Measurements from ENCODE around the gene C11orf97. TPM values are rescaled to one million over a fixed set of nuclear protein-coding genes. Genes with fewer than 3 reads are reported as not detected.

C11orf97 gene
- total and polyA plus RNA-seq, 9 of the 15 experiments (the other 6 are each of a cell fraction or from before 2014, with no cell fraction given) = not detected

GRCh38 chr11:94526645-94527438 lies 14.6 kb downstream of the C11orf97 start (continued):
- TF ChIP-seq MITF (IDR thresholded peaks at IDR 0.05) = no peak

- Histone ChIP-seq H3K9me3 (replicated peaks; ENCODE audit: control insufficient read depth, insufficient read depth, low read depth, low read length) (no peaks in the 10 kb centered on the region), H3K27me3 (ENCODE audit: control insufficient read depth in 2 of 2, insufficient read depth in 2 of 2, low read length in 2 of 2) (no peaks in the 10 kb centered on the region; a peak in 1 of 5 replicates), H3K4me2 (ENCODE audit: insufficient read depth, low read length) (no peak overlapping the region), H4K20me1 (replicated peaks; ENCODE audit: control insufficient read depth, insufficient read depth, low read length) (no peaks in the 10 kb centered on the region), H3K9ac (ENCODE audit: insufficient read depth in 1 of 2, low read depth in 2 of 2, low read length in 2 of 2) (no peak overlapping the region), H3K9me1 (ENCODE audit: control insufficient read depth, insufficient read depth, low read length) (no peaks in the 10 kb centered on the region), H3K4me3 (no peak overlapping the region), H3K36me3 (ENCODE audit: control insufficient read depth, insufficient read depth, low read length) (no peaks in the 10 kb centered on the region), H3K4me1 (replicated peaks in 1 of 2; ENCODE audit: control insufficient read depth in 2 of 2, insufficient read depth in 2 of 2, low read length in 2 of 2) (no peaks in the 10 kb centered on the region; a peak in 1 of 5 replicates), H3K27ac (ENCODE audit: extremely low read depth, low read depth, low read length) (no peak overlapping the region), H3K79me2 (ENCODE audit: control insufficient read depth, insufficient read depth, low read length) (no peaks in the 10 kb centered on the region), H2AFZ (ENCODE audit: low read depth, low read length) (no peak overlapping the region)
- FAIRE-seq (no peak), DNase-seq (ENCODE audit: extremely low read depth in 1 of 4, low spot score in 3 of 4) (no peak), ATAC-seq (no peak)
- no TSS peak for BruUV-seq (replicated peaks)
- in situ Hi-C loops (cut with MboI) (no loop called here), intact Hi-C loops (cut with micrococcal nuclease) (loop anchor here (10.0 kb wide), 2 partner anchors 236 to 366 kb away; partner anchors contain the start of gene AMOTL1)
- ChIA-PET CTCF (ENCODE audit: low intra/inter-chr PET ratio) (no interaction called here), POLR2A (no interaction called here)
- 0 out of 2 replicates have a peak, but pooled peaks have one; percentile 33 for TF ChIP-seq MEF2D (tag; conservative IDR thresholded peaks at IDR 0.05; ENCODE audit: low read depth)
- TF ChIP-seq DIDO1 (tag; IDR thresholded peaks at IDR 0.05; ENCODE audit: low read depth) = no peak
- no peak for TF ChIP-seq ZNF143 (CRISPR knock-in tag; IDR thresholded peaks at IDR 0.05)
- no peak for TF ChIP-seq ZNF274 (IDR thresholded peaks at IDR 0.05; ENCODE audit: borderline replicate concordance, low read depth, low read length)
- no peak for TF ChIP-seq CHAMP1 (IDR thresholded peaks at IDR 0.05)
- TF ChIP-seq HLTF (IDR thresholded peaks at IDR 0.05) = no peak
- TF ChIP-seq MYNN (IDR thresholded peaks at IDR 0.05) = no peak
- no peak for TF ChIP-seq MYNN (CRISPR knock-in tag; IDR thresholded peaks at IDR 0.05)
- TF ChIP-seq SMAD4 (CRISPR knock-in tag; conservative IDR thresholded peaks at IDR 0.05) = peak; percentile 56
Measured at GRCh38 chr11:94528551-94528950, 16.3 kb downstream of the C11orf97 start.
